ENCODE data around the gene WNK1. TPM values are rescaled to one million over a fixed set of nuclear protein-coding genes. Genes with fewer than 3 reads are reported as not detected.
A peak's percentile ranks its signal among the peaks of the same experiment; 100 is the strongest.

The WNK1 gene
- total RNA-seq, 1 donor from 2014 or later, result 157 TPM

DNA sequence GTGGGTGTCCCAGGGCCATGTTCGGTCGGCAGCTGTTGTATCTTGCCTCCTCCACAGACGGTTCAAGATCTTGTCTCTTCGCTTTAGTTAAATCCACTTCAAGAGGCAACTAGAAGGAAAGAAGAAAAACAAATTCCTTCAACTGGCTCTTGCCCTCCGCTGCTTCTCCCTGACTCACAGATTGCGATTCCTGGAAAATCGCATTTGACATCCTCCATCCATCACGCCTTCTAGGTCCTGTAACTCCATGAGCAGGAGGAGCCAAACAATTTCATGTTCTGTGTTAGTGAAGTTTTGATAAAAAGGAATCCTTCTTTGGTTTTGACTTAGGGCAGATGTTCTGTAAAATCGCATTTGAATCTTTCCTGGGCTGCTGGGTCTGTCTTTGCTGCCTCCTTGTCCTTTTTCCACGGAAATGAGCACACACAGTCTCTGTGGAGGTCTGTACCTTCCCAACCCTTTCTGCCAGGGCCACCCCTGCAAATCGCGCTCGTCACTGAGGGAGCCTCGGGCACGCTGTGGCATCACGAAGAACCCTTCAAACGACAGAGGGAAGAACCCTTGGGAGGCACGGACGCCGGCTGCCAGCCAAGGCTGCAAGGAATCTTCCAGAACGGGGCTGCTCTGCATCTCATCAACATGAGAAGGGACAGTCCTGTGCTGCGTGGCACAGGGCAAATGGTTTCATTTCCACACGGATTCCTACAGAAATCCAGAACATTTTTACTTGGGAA lies 164.5 kb downstream of the WNK1 start:
- Mint-ChIP-seq H3K27me3 (ENCODE audit: low read depth, unreplicated experiment) (no peaks in the 10 kb centered on the region), H3K4me1 (ENCODE audit: low read depth, unreplicated experiment) (peaks cover 18% of the 10 kb centered on the region), H3K9me3 (ENCODE audit: unreplicated experiment) (peaks cover 2% of the 10 kb centered on the region), H3K36me3 (ENCODE audit: low read depth, unreplicated experiment) (peaks cover 29% of the 10 kb centered on the region), H3K27ac (ENCODE audit: unreplicated experiment) (peak overlapping the region; percentile 62), H3K4me3 (ENCODE audit: unreplicated experiment) (peak overlapping the region; percentile 2)
- no peak for FAIRE-seq
- Histone ChIP-seq H3K4me2 (ENCODE audit: low read length) (no peak overlapping the region), H3K4me1 (ENCODE audit: insufficient read depth, low read length) (peaks cover 20% of the 10 kb centered on the region), H3K9ac (ENCODE audit: low read length) (no peak overlapping the region), H3K27ac (ENCODE audit: low read depth, low read length) (no peak overlapping the region), H3K27me3 (ENCODE audit: insufficient read depth, low read length) (no peaks in the 10 kb centered on the region), H3K79me2 (ENCODE audit: insufficient read depth, low read length) (peaks cover 2% of the 10 kb centered on the region), H3K9me3 (ENCODE audit: insufficient read depth, low read depth, low read length) (no peaks in the 10 kb centered on the region), H3K4me3 (ENCODE audit: insufficient read depth, low read depth, low read length) (no peak overlapping the region), H4K20me1 (ENCODE audit: insufficient read depth, low read length) (peaks cover 5% of the 10 kb centered on the region), H2AFZ (ENCODE audit: low read depth, low read length) (no peak overlapping the region), H3K36me3 (ENCODE audit: insufficient read depth, low read length) (peaks cover 22% of the 10 kb centered on the region)
- DNase-seq (ENCODE audit: low read depth), result no peak
- no peak for TF ChIP-seq EZH2 (IDR thresholded peaks at IDR 0.05; ENCODE audit: insufficient read depth, low read length)
- no peak for TF ChIP-seq CTCF (IDR thresholded peaks at IDR 0.05; ENCODE audit: insufficient read depth, low read depth, low read length)

DNA sequence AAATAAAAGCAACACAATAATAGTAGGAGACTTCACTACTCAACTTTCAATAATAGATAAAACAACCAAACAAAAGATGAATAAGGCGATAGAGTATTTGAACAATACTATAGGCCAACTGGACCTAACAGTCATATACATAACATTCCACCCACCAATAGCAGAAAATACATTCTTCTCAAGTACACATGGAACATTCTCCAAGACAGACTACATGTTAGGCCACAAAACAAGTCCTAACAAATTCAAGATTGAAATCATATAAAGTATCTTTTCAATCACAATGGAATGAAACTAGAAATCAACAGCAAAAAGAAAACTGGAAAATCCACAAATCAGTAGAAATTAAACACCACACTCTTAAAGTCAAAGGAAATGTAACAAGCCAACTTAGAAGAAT lies 168.3 kb downstream of the WNK1 start:
- Mint-ChIP-seq H3K9me3 (ENCODE audit: unreplicated experiment) (peaks cover 2% of the 10 kb centered on the region), H3K36me3 (ENCODE audit: low read depth, unreplicated experiment) (peaks cover 23% of the 10 kb centered on the region), H3K4me1 (ENCODE audit: low read depth, unreplicated experiment) (no peaks in the 10 kb centered on the region), H3K4me3 (ENCODE audit: unreplicated experiment) (no peak overlapping the region), H3K27ac (ENCODE audit: unreplicated experiment) (no peak overlapping the region), H3K27me3 (ENCODE audit: low read depth, unreplicated experiment) (no peaks in the 10 kb centered on the region)
- H3K9ac ChIP-seq (ENCODE audit: low read length), result no peak overlapping the region
- H3K79me2 ChIP-seq (ENCODE audit: insufficient read depth, low read length), result no peaks in the 10 kb centered on the region
- no peak overlapping the region for H2AFZ ChIP-seq (ENCODE audit: low read depth, low read length)
- H4K20me1 ChIP-seq (ENCODE audit: insufficient read depth, low read length), result no peaks in the 10 kb centered on the region
- H3K27ac ChIP-seq (ENCODE audit: low read depth, low read length), result no peak overlapping the region
- DNase-seq (ENCODE audit: low read depth), result no peak
- no peaks in the 10 kb centered on the region for H3K27me3 ChIP-seq (ENCODE audit: insufficient read depth, low read length)
- no peak overlapping the region for H3K4me2 ChIP-seq (ENCODE audit: low read length)
- no peak overlapping the region for H3K4me3 ChIP-seq (ENCODE audit: insufficient read depth, low read depth, low read length)
- no peak for FAIRE-seq
- H3K9me3 ChIP-seq (ENCODE audit: insufficient read depth, low read depth, low read length), result no peaks in the 10 kb centered on the region
- no peak for TF ChIP-seq CTCF (IDR thresholded peaks at IDR 0.05; ENCODE audit: insufficient read depth, low read depth, low read length)
- no peak for TF ChIP-seq EZH2 (IDR thresholded peaks at IDR 0.05; ENCODE audit: insufficient read depth, low read length)
- no peaks in the 10 kb centered on the region for H3K4me1 ChIP-seq (ENCODE audit: insufficient read depth, low read length)
- H3K36me3 ChIP-seq (ENCODE audit: insufficient read depth, low read length), result peaks cover 7% of the 10 kb centered on the region

DNA sequence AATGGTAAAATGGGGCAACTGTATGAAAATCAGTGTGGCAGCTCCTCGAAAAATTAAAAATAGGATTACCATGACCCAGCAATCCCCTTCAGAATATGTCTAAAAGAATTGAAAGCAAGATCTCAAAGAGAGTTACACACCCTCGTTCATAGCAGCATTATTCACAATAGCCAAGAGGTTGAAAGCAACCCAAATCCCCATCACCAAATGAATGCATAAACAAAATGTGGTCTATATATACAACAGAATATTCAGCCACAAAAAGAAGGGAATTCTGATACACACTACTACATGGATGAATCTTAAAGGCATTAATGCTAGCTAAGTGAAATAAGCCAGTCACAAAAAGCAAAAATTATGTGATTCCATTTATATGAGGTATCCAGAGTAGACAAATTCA lies 169.9 kb downstream of the WNK1 start:
- peaks cover 17% of the 10 kb centered on the region for H3K36me3 Mint-ChIP-seq (ENCODE audit: low read depth, unreplicated experiment)
- no peak overlapping the region for H3K9ac ChIP-seq (ENCODE audit: low read length)
- no peak overlapping the region for H3K4me2 ChIP-seq (ENCODE audit: low read length)
- H3K27me3 Mint-ChIP-seq (ENCODE audit: low read depth, unreplicated experiment), result no peaks in the 10 kb centered on the region
- H3K9me3 ChIP-seq (ENCODE audit: insufficient read depth, low read depth, low read length), result no peaks in the 10 kb centered on the region
- peak overlapping the region; percentile 15 for H3K27ac Mint-ChIP-seq (ENCODE audit: unreplicated experiment)
- no peaks in the 10 kb centered on the region for H4K20me1 ChIP-seq (ENCODE audit: insufficient read depth, low read length)
- no peaks in the 10 kb centered on the region for H3K4me1 Mint-ChIP-seq (ENCODE audit: low read depth, unreplicated experiment)
- H3K4me1 ChIP-seq (ENCODE audit: insufficient read depth, low read length), result no peaks in the 10 kb centered on the region
- no peaks in the 10 kb centered on the region for H3K79me2 ChIP-seq (ENCODE audit: insufficient read depth, low read length)
- FAIRE-seq, result no peak
- no peak for TF ChIP-seq EZH2 (IDR thresholded peaks at IDR 0.05; ENCODE audit: insufficient read depth, low read length)
- no peak for TF ChIP-seq CTCF (IDR thresholded peaks at IDR 0.05; ENCODE audit: insufficient read depth, low read depth, low read length)
- DNase-seq (ENCODE audit: low read depth), result no peak
- H3K27ac ChIP-seq (ENCODE audit: low read depth, low read length), result no peak overlapping the region
- no peak overlapping the region for H3K4me3 Mint-ChIP-seq (ENCODE audit: unreplicated experiment)
- H3K27me3 ChIP-seq (ENCODE audit: insufficient read depth, low read length), result no peaks in the 10 kb centered on the region
- peaks cover 12% of the 10 kb centered on the region for H3K36me3 ChIP-seq (ENCODE audit: insufficient read depth, low read length)
- no peaks in the 10 kb centered on the region for H3K9me3 Mint-ChIP-seq (ENCODE audit: unreplicated experiment)
- no peak overlapping the region for H3K4me3 ChIP-seq (ENCODE audit: insufficient read depth, low read depth, low read length)
- H2AFZ ChIP-seq (ENCODE audit: low read depth, low read length), result no peak overlapping the region

All from astrocyte (in vitro differentiated cells and primary cell).